Stomach smooth muscle (tissue), 2 donors: ENCODE data around the gene BICD1.

Experiments used
- H3K27ac ChIP-seq: one replicate; pipeline ENCODE4 v1.7.0; 2013; ENCODE audit warnings: mild to moderate bottlenecking, low read length, inconsistent platforms
- H3K27me3 ChIP-seq, 2 donors: one replicate each; pipeline ENCODE4 v1.7.0; 2013; ENCODE audit warnings: low read length in 2 of 2; ENCODE audit not compliant: insufficient read depth in 2 of 2, control insufficient read depth in 1 of 2
- H3K36me3 ChIP-seq, 2 donors: one replicate each; pipeline ENCODE4 v1.7.0; 2013; ENCODE audit warnings: low read length in 2 of 2; ENCODE audit not compliant: control insufficient read depth in 2 of 2, insufficient read depth in 2 of 2
- H3K4me1 ChIP-seq: one replicate; pipeline ENCODE4 v1.7.0; 2013; ENCODE audit warnings: low read length; ENCODE audit not compliant: control insufficient read depth, insufficient read depth
- H3K4me3 ChIP-seq, 2 donors: one replicate each; pipeline ENCODE4 v1.7.0; 2013; ENCODE audit warnings: low read length in 2 of 2
- H3K9ac ChIP-seq, 2 donors: one replicate each; pipeline ENCODE4 v1.7.0; 2013; ENCODE audit warnings: low read length in 2 of 2, mild to moderate bottlenecking in 1 of 2
- H3K9me3 ChIP-seq, 2 donors: one replicate each; pipeline ENCODE4 v1.7.0; 2013; ENCODE audit warnings: low read length in 2 of 2; ENCODE audit not compliant: control insufficient read depth in 2 of 2
- donor health status: healthy.
- donor health status: Pancreatic carcinoma.

BICD1 gene

GRCh38 chr12:32344047-32344446, 237.4 kb downstream of the BICD1 start:
- H3K27ac ChIP-seq = no peak overlapping the region

DNA sequence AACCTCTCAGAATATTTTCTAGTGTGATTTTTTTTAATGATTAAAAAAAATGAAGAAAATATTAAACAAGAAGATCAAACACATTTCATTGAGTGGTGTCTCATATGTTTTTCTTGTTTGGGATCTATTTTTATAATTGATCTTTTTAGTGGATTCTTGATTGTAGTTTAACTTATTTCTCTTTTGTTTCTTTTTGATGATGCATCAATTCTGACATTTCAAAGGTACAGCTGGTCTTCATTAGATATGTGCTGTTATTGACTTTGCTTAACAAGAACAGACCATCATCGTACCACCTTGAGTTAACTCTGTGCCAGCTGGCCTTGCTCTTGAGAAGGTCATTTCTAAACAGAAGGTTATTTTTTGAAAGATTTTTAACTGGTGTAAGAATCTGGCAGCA, 246.9 kb downstream of the BICD1 start:
- Histone ChIP-seq H3K4me3 (no peak overlapping the region), H3K27ac (no peak overlapping the region), H3K4me1 (no peaks in the 10 kb centered on the region), H3K9ac (no peak overlapping the region), H3K27me3 (no peaks in the 10 kb centered on the region), H3K36me3 (no peaks in the 10 kb centered on the region), H3K9me3 (no peaks in the 10 kb centered on the region)

More at GRCh38 chr12:32344047-32344446, 237.4 kb downstream of the BICD1 start:
- Histone ChIP-seq H3K9ac (no peak overlapping the region), H3K4me3 (no peak overlapping the region), H3K9me3 (no peaks in the 10 kb centered on the region), H3K36me3 (peaks cover under 1 to 2% of the 10 kb centered on the region in 2 donors), H3K27me3 (no peaks in the 10 kb centered on the region), H3K4me1 (no peaks in the 10 kb centered on the region)

DNA sequence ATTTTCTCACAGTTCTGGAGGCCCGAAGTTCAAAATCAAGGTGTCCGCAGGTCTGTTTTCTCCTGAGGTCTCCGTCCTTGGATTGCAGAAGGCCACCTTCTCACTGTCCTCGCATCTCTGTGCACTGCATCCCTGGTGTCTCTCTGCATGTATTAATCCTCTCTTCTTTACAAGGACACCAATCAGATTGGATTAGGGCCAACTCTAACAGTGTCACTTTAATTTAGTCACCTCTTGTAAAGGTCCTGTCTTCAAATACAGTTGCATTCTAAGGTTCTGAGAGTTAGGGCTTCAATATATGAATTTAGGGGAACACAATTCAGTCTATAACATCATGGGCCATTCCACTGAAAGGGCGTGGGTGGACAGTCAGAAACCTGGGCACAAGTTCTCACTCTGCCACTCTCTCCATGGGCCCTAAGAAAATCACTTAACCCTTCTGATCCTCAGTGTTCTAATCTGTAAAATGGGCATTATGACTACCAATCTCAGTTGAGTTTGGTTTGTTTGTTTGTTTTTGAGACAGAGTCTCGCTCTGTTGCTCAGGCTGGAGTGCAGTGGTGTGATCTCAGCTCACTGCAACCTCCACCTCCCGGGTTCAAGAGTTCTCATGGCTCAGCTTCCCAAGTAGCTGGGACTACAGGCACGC, 251.1 kb downstream of the BICD1 start:
- H3K27me3 ChIP-seq = no peaks in the 10 kb centered on the region
- no peak overlapping the region for H3K4me3 ChIP-seq
- H3K9me3 ChIP-seq = no peaks in the 10 kb centered on the region
- no peaks in the 10 kb centered on the region for H3K36me3 ChIP-seq
- H3K9ac ChIP-seq = no peak overlapping the region
- no peaks in the 10 kb centered on the region for H3K4me1 ChIP-seq
- no peak overlapping the region for H3K27ac ChIP-seq

DNA sequence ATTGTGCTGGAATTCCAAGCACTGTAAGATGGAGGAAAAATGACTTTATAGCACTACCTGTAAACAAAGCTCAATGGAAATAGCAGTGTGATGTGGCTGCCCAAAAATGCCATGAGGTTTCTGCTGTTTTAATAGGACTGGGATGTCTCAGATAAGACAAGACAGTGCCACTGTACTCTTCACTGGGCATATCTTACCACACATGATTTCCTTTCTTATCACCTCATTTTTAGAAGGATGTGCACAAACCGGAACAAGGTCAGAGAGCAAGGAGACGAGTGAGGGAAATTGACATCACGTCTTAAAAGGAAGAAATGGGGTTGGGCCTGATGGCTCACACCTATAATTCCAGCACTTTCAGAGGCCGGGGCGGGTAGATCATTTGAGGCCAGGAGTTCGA, 254.3 kb downstream of the BICD1 start:
- Histone ChIP-seq H3K9ac (no peak overlapping the region), H3K9me3 (no peaks in the 10 kb centered on the region), H3K4me3 (no peak overlapping the region), H3K27me3 (no peaks in the 10 kb centered on the region), H3K27ac (no peak overlapping the region), H3K4me1 (no peaks in the 10 kb centered on the region), H3K36me3 (no peaks in the 10 kb centered on the region)

- Histone ChIP-seq H3K4me1 (no peaks in the 10 kb centered on the region), H3K27ac (no peak overlapping the region), H3K27me3 (no peaks in the 10 kb centered on the region), H3K36me3 (no peaks in the 10 kb centered on the region), H3K4me3 (no peak overlapping the region), H3K9ac (no peak overlapping the region), H3K9me3 (no peaks in the 10 kb centered on the region)
Measured at GRCh38 chr12:32362892-32363291, 256.2 kb downstream of the BICD1 start.

- Histone ChIP-seq H3K27ac (no peak overlapping the region), H3K9ac (no peak overlapping the region), H3K36me3 (peaks cover 0 to 3% of the 10 kb centered on the region in 2 donors), H3K4me1 (no peaks in the 10 kb centered on the region), H3K27me3 (no peaks in the 10 kb centered on the region), H3K9me3 (no peaks in the 10 kb centered on the region), H3K4me3 (no peak overlapping the region)
Measured at GRCh38 chr12:32365473-32366064, 258.9 kb downstream of the BICD1 start.

DNA sequence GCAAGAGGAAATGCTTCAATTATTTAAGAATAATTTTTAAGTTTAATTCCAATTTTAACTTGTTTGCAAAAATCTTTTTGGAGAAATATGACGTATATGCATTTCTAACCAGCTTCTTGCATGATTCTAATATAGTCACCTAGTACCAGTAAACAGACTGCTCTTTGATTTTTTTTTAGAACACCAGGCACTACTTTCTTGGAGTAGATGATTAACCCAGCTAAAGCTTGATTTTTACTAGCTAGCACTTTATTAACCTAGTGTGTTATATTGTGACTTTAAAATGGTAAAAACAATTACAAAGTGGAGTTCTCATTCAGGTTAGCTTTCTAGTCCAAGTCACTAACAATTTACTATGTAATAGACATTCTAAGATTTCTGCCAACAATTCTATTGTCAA, 260.1 kb downstream of the BICD1 start:
- Histone ChIP-seq H3K4me1 (no peaks in the 10 kb centered on the region), H3K27me3 (no peaks in the 10 kb centered on the region), H3K9ac (no peak overlapping the region), H3K4me3 (no peak overlapping the region), H3K36me3 (peaks cover 0 to 3% of the 10 kb centered on the region in 2 donors), H3K9me3 (no peaks in the 10 kb centered on the region), H3K27ac (no peak overlapping the region)

DNA sequence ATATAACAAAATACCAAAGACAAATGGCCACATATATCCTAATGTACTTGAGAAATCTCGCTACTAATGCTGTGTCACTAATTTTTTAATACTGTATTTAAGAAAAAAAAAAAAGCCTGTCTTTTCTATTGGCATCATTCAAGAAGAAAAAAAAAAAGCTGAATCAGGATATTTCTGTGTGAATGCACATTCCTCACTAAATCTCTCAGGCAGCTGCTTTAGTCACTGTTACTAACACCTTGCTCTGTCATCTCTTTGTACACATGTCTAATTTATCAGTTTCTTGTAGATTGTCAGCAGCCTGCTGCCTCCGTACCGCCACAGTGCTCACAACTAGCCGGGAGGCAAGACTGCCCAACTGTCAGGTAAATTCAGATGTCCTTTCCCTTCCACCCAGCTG, 260.7 kb downstream of the BICD1 start:
- Histone ChIP-seq H3K27me3 (no peaks in the 10 kb centered on the region), H3K36me3 (peaks cover 0 to 3% of the 10 kb centered on the region in 2 donors), H3K27ac (no peak overlapping the region), H3K4me1 (no peaks in the 10 kb centered on the region), H3K9me3 (no peaks in the 10 kb centered on the region), H3K9ac (no peak overlapping the region), H3K4me3 (no peak overlapping the region)

GRCh38 chr12:32369202-32369601, 262.6 kb downstream of the BICD1 start:
- Histone ChIP-seq H3K36me3 (peaks cover 0 to 3% of the 10 kb centered on the region in 2 donors), H3K9ac (no peak overlapping the region), H3K9me3 (no peaks in the 10 kb centered on the region), H3K4me1 (no peaks in the 10 kb centered on the region), H3K27ac (no peak overlapping the region), H3K4me3 (no peak overlapping the region), H3K27me3 (no peaks in the 10 kb centered on the region)

GRCh38 chr12:32377344-32378055, 270.9 kb downstream of the BICD1 start:
- no peak overlapping the region for H3K4me3 ChIP-seq
- H3K36me3 ChIP-seq = no peaks in the 10 kb centered on the region
- H3K4me1 ChIP-seq = no peaks in the 10 kb centered on the region
- H3K9me3 ChIP-seq = no peaks in the 10 kb centered on the region
- H3K27me3 ChIP-seq = no peaks in the 10 kb centered on the region
- no peak overlapping the region for H3K9ac ChIP-seq
- no peak overlapping the region for H3K27ac ChIP-seq

DNA sequence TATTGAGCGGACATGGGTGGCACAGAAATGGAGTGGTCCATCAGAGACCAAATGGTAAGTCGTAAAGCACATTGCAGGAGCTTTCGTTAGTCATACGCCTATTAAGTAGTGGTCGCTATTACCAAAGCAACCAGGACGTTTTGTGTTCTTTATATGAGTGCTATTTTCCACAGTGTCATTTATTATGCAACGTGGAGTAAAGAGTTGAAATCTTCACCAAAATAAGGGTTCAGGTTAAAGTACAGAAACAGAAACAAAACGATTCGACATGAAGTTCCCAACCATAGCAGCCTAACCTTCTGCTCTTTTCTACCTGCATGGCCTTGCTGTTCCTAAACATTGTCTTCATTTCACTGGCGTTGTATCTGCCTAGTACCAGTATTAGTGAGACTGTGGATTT, 272.6 kb downstream of the BICD1 start:
- H3K9me3 ChIP-seq = no peaks in the 10 kb centered on the region

More for the DNA sequence above, 272.6 kb downstream of the BICD1 start:
- Histone ChIP-seq H3K9ac (no peak overlapping the region), H3K27ac (no peak overlapping the region), H3K4me1 (no peaks in the 10 kb centered on the region), H3K36me3 (no peaks in the 10 kb centered on the region), H3K27me3 (no peaks in the 10 kb centered on the region), H3K4me3 (no peak overlapping the region)
